Suprapubic skin (tissue), 4 donors: ENCODE measurements around the gene MYOM3.

Experiments used
- CTCF ChIP-seq, 2 donors: fragments of 200-600 bp in 1 of 2; fragments of 450-650 bp in 1 of 2; sonication (generic) in 1 of 2; IDR thresholded peaks; one replicate each; pipeline ENCODE4 v1.5.1; 2016 to 2019; ENCODE audit warnings: antibody characterized with exemption in 2 of 2, mild to moderate bottlenecking in 1 of 2, moderate library complexity in 1 of 2
- EP300 ChIP-seq: sonication (generic); formaldehyde crosslinking; IDR thresholded peaks from one replicate; pipeline ENCODE4 v1.6.1; 2017; ENCODE audit warnings: antibody characterized with exemption
- POLR2A ChIP-seq, 2 donors: fragments of 450-650 bp; IDR thresholded peaks; one replicate each; pipeline ENCODE4 v1.6.1; 2017; ENCODE audit warnings: antibody characterized with exemption in 2 of 2, mild to moderate bottlenecking in 2 of 2, moderate library complexity in 2 of 2
- POLR2AphosphoS5 ChIP-seq, 3 donors: sonication (generic); formaldehyde crosslinking; IDR thresholded peaks; one replicate each; pipeline ENCODE4 v1.6.1; 2017; ENCODE audit warnings: antibody characterized with exemption in 3 of 3

- TF ChIP-seq POLR2A (IDR thresholded peaks at IDR 0.05) = no peak
- no peak for TF ChIP-seq CTCF (IDR thresholded peaks at IDR 0.05)
- TF ChIP-seq POLR2AphosphoS5 (IDR thresholded peaks at IDR 0.05) = no peak
- no peak for TF ChIP-seq EP300
These were observed 9.0 kb upstream of the MYOM3 start for GRCh38 chr1:24120965-24121364.
